Endothelial cell of umbilical vein (primary cell): ENCODE results near the gene CRAT. TPM values are rescaled to one million over a fixed set of nuclear protein-coding genes. Genes with fewer than 3 reads are reported as not detected.

Experiments
- BruUV-seq: library from RNA; stranded (reverse); fragments of 400-500 nt; replicated peaks from 2 replicates; lab custom pipeline; 2021; lab: Mats Ljungman, UMichigan
- CTCF ChIA-PET: fragments of 300-600, 350-600 bp; sonication (Branson Sonifier 250); formaldehyde crosslinking; loops from one replicate; lab custom pipeline; 2021; ENCODE audit warnings: antibody characterized with exemption, inconsistent platforms; lab: Charles Lee
- POLR2A ChIA-PET: fragments of 300-600, 350-600 bp; sonication (Branson Sonifier 250); formaldehyde crosslinking; loops from one replicate; lab custom pipeline; 2021; ENCODE audit warnings: antibody characterized with exemption, inconsistent platforms; lab: Charles Lee
- DNase-seq: peaks from one replicate; pipeline ENCODE4 v3.0.0-alpha.2; 2011; ENCODE audit warnings: low read depth, low spot score
- FAIRE-seq: peaks from 2 replicates; lab custom pipeline; 2011; peaks lifted over from hg19 to GRCh38; lab: Jason Lieb, UNC
- H2AFZ ChIP-seq: 2 replicates; pipeline ENCODE4 v1.6.0; 2012; ENCODE audit warnings: low read depth, low read length, control low read depth, inconsistent platforms
- H3K27ac ChIP-seq: 2 replicates; pipeline ENCODE4 v1.5.1; 2011; ENCODE audit warnings: low read depth, mild to moderate bottlenecking, control low read depth, low read length, moderate library complexity; ENCODE audit not compliant: insufficient read depth
- H3K27me3 ChIP-seq, 2 experiments: 2 replicates each; pipeline versions ENCODE4 v1.6.0 to v1.6.1; 2011; ENCODE audit warnings: low read length in 2 of 2, mixed read lengths in 1 of 2; ENCODE audit not compliant: control insufficient read depth in 2 of 2, insufficient read depth in 2 of 2
- H3K36me3 ChIP-seq, 2 experiments: 2 replicates in 1 of 2; 3 replicates in 1 of 2; pipeline ENCODE4 v1.5.1; 2011; ENCODE audit warnings: low read length in 2 of 2, mild to moderate bottlenecking in 1 of 2, moderate library complexity in 1 of 2; ENCODE audit not compliant: control insufficient read depth in 2 of 2, insufficient read depth in 2 of 2; ENCODE audit errors: extremely low read depth in 1 of 2
- H3K4me1 ChIP-seq: 3 replicates; pipeline ENCODE4 v1.5.1; 2011; ENCODE audit warnings: mild to moderate bottlenecking, low read length; ENCODE audit not compliant: control insufficient read depth, insufficient read depth; ENCODE audit errors: extremely low read depth
- H3K4me2 ChIP-seq: 2 replicates; pipeline ENCODE4 v1.6.1; 2011; ENCODE audit warnings: low read length, control low read depth, mixed read lengths; ENCODE audit not compliant: insufficient read depth
- H3K4me3 ChIP-seq, 3 experiments: fragments of 200-600 bp in 1 of 3; sonication (generic), shearing (Covaris generic) in 1 of 3; replicated peaks in 1 of 3; 2 replicates each; pipeline ENCODE4 v1.5.1; 2011 to 2016; ENCODE audit warnings: control low read depth in 3 of 3, low read length in 3 of 3, mild to moderate bottlenecking in 2 of 3, inconsistent platforms in 1 of 3, low read depth in 1 of 3, moderate library complexity in 1 of 3; ENCODE audit not compliant: insufficient read depth in 1 of 3
- H3K79me2 ChIP-seq: 2 replicates; pipeline ENCODE4 v1.6.0; 2012; ENCODE audit warnings: low read length, inconsistent platforms; ENCODE audit not compliant: control insufficient read depth, insufficient read depth
- H3K9ac ChIP-seq: replicated peaks from 2 replicates; pipeline ENCODE3; 2011; ENCODE audit warnings: low read length, control low read depth; ENCODE audit not compliant: insufficient read depth; ENCODE audit errors: extremely low read depth
- H3K9me1 ChIP-seq: replicated peaks from 3 replicates; pipeline ENCODE4 v1.6.0; 2011; ENCODE audit warnings: mild to moderate bottlenecking, low read length; ENCODE audit not compliant: control insufficient read depth, insufficient read depth; ENCODE audit errors: extremely low read depth
- H3K9me3 ChIP-seq: replicated peaks from 2 replicates; pipeline ENCODE4 v1.5.1; 2012; ENCODE audit warnings: low read length, inconsistent platforms; ENCODE audit not compliant: control insufficient read depth, insufficient read depth
- H4K20me1 ChIP-seq: replicated peaks from 2 replicates; pipeline ENCODE3; 2011; ENCODE audit warnings: mild to moderate bottlenecking, low read length; ENCODE audit not compliant: control insufficient read depth, insufficient read depth; ENCODE audit errors: extremely low read depth
- CTCF ChIP-seq, 2 donors: IDR thresholded peaks; 1 replicate in 1 of 2; 2 replicates in 1 of 2; pipeline ENCODE4 v1.5.1; 2011; ENCODE audit warnings: low read length in 2 of 2, mild to moderate bottlenecking in 2 of 2, moderate library complexity in 2 of 2, control low read depth in 1 of 2, inconsistent platforms in 1 of 2, low read depth in 1 of 2; ENCODE audit not compliant: insufficient read depth in 1 of 2; ENCODE audit errors: extremely low read depth in 1 of 2
- EZH2 ChIP-seq: IDR thresholded peaks from 2 replicates; pipeline ENCODE4 v1.6.1; 2012; ENCODE audit warnings: borderline replicate concordance, low read depth, mild to moderate bottlenecking, moderate library complexity, low read length, inconsistent platforms; ENCODE audit not compliant: severe bottlenecking
- FOS ChIP-seq: IDR thresholded peaks from 2 replicates; pipeline ENCODE4 v1.6.1; 2011; ENCODE audit warnings: mild to moderate bottlenecking, low read length, moderate library complexity, borderline replicate concordance; ENCODE audit not compliant: insufficient read depth
- GATA2 ChIP-seq: IDR thresholded peaks from 2 replicates; pipeline ENCODE4 v1.7.0; 2011; ENCODE audit warnings: low read depth, mild to moderate bottlenecking, moderate library complexity, mixed read lengths, low read length; ENCODE audit not compliant: insufficient read length, insufficient read depth
- JUN ChIP-seq: IDR thresholded peaks from 2 replicates; pipeline ENCODE4 v1.6.1; 2011; ENCODE audit warnings: borderline replicate concordance, low read depth; ENCODE audit not compliant: insufficient read length, insufficient read depth
- MAX ChIP-seq: IDR thresholded peaks from 2 replicates; pipeline ENCODE4 v1.6.1; 2011; ENCODE audit not compliant: insufficient read depth, insufficient read length
- MYC ChIP-seq: IDR thresholded peaks from one replicate; pipeline ENCODE4 v1.6.1; 2011; ENCODE audit warnings: mild to moderate bottlenecking, low read depth, low read length
- POLR2A ChIP-seq: IDR thresholded peaks from 2 replicates; pipeline ENCODE4 v1.6.1; 2012; ENCODE audit warnings: low read depth, mild to moderate bottlenecking, control low read depth, low read length
- POLR2AphosphoS5 ChIP-seq: IDR thresholded peaks from 2 replicates; pipeline ENCODE4 v1.6.1; 2012; ENCODE audit warnings: low read depth, mild to moderate bottlenecking, control low read depth, low read length, moderate library complexity; ENCODE audit not compliant: insufficient read depth
- dilution Hi-C: fragments of 300-500 bp; cut with MboI; formaldehyde crosslinking; loops from one replicate; pipeline ENCODE4 v1.15.0; 2019; ENCODE audit warnings: low sequenced_read_pairs; ENCODE audit not compliant: extremely low pct_ligation_motif_present
- intact Hi-C: fragments of 100-400 bp; cut with micrococcal nuclease; formaldehyde crosslinking; loops from one replicate; pipeline ENCODE4 v1.10.0; 2022
- polyA plus RNA-seq, 4 experiments: library from polyadenylated mRNA; depleted of rRNA in 3 of 4; stranded (reverse) in 3 of 4; unstranded in 1 of 4; fragments of >200 nt; gene quantifications; 2 replicates each; pipeline versions ENCODE4 v1.2.1 to v1.2.3, GENCODE V29; 2011 to 2012; ENCODE audit warnings: missing spikeins in 1 of 4
- total RNA-seq: library from RNA; stranded (reverse); gene quantifications from 2 replicates; pipeline ENCODE4 v1.2.3, GENCODE V29; 2021

Gene CRAT
- total and polyA plus RNA-seq, 2 donors (not counting 3 experiments of a cell fraction or from before 2014, with no cell fraction given) = 34.2 to 55.3 TPM

GRCh38 chr9:129122133-129122532 lies 11.5 kb upstream of the CRAT start:
- H4K20me1 ChIP-seq = no peaks in the 10 kb centered on the region
- peaks cover 2 to 26% of the 10 kb centered on the region in 2 experiments for H3K36me3 ChIP-seq
- no peak overlapping the region for H2AFZ ChIP-seq
- no peak overlapping the region for H3K4me2 ChIP-seq
- H3K79me2 ChIP-seq = peaks cover 9% of the 10 kb centered on the region
- no peak overlapping the region for H3K4me3 ChIP-seq
- FAIRE-seq = no peak
- no peak for TF ChIP-seq FOS
- TF ChIP-seq EZH2 = no peak
- TF ChIP-seq MAX = no peak
- no peak for TF ChIP-seq CTCF (IDR thresholded peaks at IDR 0.05; ENCODE audit: extremely low read depth in 1 of 2, insufficient read depth in 1 of 2, low read depth in 1 of 2, low read length in 2 of 2)
- no peak for TF ChIP-seq POLR2A
- ChIA-PET POLR2A (no interaction called here), CTCF (interaction anchor here (2.2 to 3.3 kb wide), 2 partner anchors 10 to 17 kb away, joined by 6 to 10 read pairs; no protein-coding TSS in a partner anchor)
- no TSS peak for BruUV-seq
- no peak overlapping the region for H3K27ac ChIP-seq
- no peaks in the 10 kb centered on the region for H3K9me3 ChIP-seq
- dilution Hi-C loops = no loop called here
- H3K9me1 ChIP-seq = no peaks in the 10 kb centered on the region
- no peak overlapping the region for H3K9ac ChIP-seq
- no peaks in the 10 kb centered on the region for H3K27me3 ChIP-seq
- no peak for DNase-seq
- H3K4me1 ChIP-seq = peaks cover 10% of the 10 kb centered on the region
- intact Hi-C loops = no loop called here

- no peak for FAIRE-seq
- Histone ChIP-seq H3K27me3 (no peaks in the 10 kb centered on the region), H3K27ac (no peak overlapping the region), H3K4me2 (no peak overlapping the region), H3K79me2 (peaks cover 15% of the 10 kb centered on the region), H3K9me1 (no peaks in the 10 kb centered on the region), H3K4me1 (peaks cover 3% of the 10 kb centered on the region), H4K20me1 (no peaks in the 10 kb centered on the region), H3K9ac (no peak overlapping the region), H3K36me3 (peaks cover 2 to 26% of the 10 kb centered on the region in 2 experiments), H2AFZ (no peak overlapping the region), H3K9me3 (no peaks in the 10 kb centered on the region), H3K4me3 (no peak overlapping the region)
- ChIA-PET CTCF (interaction anchor here (2.2 to 3.3 kb wide), 2 partner anchors 10 to 17 kb away, joined by 6 to 10 read pairs; no protein-coding TSS in a partner anchor), POLR2A (no interaction called here)
- no TSS peak for BruUV-seq
- TF ChIP-seq CTCF (IDR thresholded peaks at IDR 0.05; ENCODE audit: extremely low read depth in 1 of 2, insufficient read depth in 1 of 2, low read depth in 1 of 2, low read length in 2 of 2) = no peak
- TF ChIP-seq JUN = no peak
- TF ChIP-seq MAX = no peak
- TF ChIP-seq MYC = no peak
- TF ChIP-seq GATA2 = no peak
- no peak for TF ChIP-seq FOS
- TF ChIP-seq POLR2AphosphoS5 = no peak
- TF ChIP-seq EZH2 = no peak
- no peak for TF ChIP-seq POLR2A
- intact Hi-C loops (no loop called here), dilution Hi-C loops (no loop called here)
- DNase-seq = no peak
These were observed 10.9 kb upstream of the CRAT start for GRCh38 chr9:129121483-129121882.
